Activated CD4-positive, alpha-beta T cell treated with anti-CD3 and anti-CD28 coated beads, Interleukin-2, amount 10 ng/mL, durations not matched to agents 7 days and 5 days (primary cell): ENCODE results near the gene MSRB1. TPM values are rescaled to one million over a fixed set of nuclear protein-coding genes. Genes with fewer than 3 reads are reported as not detected.
"Not testable (repeated sequence)": the region's sequence is repeated elsewhere in the genome, so short reads cannot be mapped to it uniquely, and the experiment has no call there.

ENCODE experiments used
- CTCF ChIA-PET: fragments of 350-600 bp; sonication (Branson Sonifier 250); formaldehyde crosslinking; loops from one replicate; lab custom pipeline; 2021; ENCODE audit warnings: antibody characterized with exemption; lab: Charles Lee
- POLR2A ChIA-PET: fragments of 350-600 bp; sonication (Branson Sonifier 250); formaldehyde crosslinking; loops from one replicate; lab custom pipeline; 2021; ENCODE audit warnings: antibody characterized with exemption; lab: Charles Lee
- DNase-seq: peaks from one replicate; pipeline ENCODE4 v3.0.0-alpha.2; 2020
- H3K27ac Mint-ChIP-seq: one replicate; pipeline ENCODE4 v1.8.0; 2021; ENCODE audit warnings: mild to moderate bottlenecking, moderate library complexity, mixed read lengths
- H3K27me3 Mint-ChIP-seq: one replicate; pipeline ENCODE4 v1.8.0; 2021; ENCODE audit warnings: mixed read lengths
- H3K36me3 Mint-ChIP-seq: one replicate; pipeline ENCODE4 v1.8.0; 2021; ENCODE audit warnings: low read depth, mixed read lengths
- H3K4me1 Mint-ChIP-seq: one replicate; pipeline ENCODE4 v1.8.0; 2021; ENCODE audit warnings: mixed read lengths
- H3K4me3 Mint-ChIP-seq: one replicate; pipeline ENCODE4 v1.8.0; 2021; ENCODE audit warnings: mild to moderate bottlenecking, moderate library complexity, mixed read lengths
- H3K9me3 Mint-ChIP-seq: one replicate; pipeline ENCODE4 v1.8.0; 2021; ENCODE audit warnings: mixed read lengths
- total RNA-seq, 2 experiments: library from RNA; stranded (reverse); gene quantifications; one replicate each; pipeline ENCODE4 v1.2.3, GENCODE V29; 2021

The MSRB1 gene
- total RNA-seq, 2 experiments from 2014 or later: 12.8 to 13.6 TPM

DNA sequence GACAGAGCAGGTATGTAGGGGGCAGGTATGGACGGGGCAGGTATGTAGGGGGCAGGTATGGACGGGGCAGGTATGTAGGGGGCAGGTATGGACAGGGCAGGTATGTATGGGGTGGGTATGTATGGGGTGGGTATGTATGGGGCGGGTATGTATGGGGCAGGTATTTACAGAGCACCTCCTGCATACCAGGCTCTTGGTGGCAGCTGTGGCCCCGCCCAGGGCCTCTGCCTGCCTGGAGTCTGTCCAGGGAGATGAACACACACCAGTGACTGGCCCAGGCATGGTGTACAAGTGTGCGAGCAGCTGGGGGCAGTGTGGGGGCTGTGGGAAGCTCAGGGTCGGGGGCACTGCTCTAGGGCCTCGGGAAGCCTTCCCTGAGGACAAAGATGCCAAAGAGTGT lies 7.0 kb upstream of the MSRB1 start:
- H3K27me3 Mint-ChIP-seq: peaks cover 2% of the 10 kb centered on the region
- ChIA-PET POLR2A (no interaction called here), CTCF (interaction anchor here (1.3 kb wide), 1 partner anchor 9 kb away, joined by 6 read pairs; the partner anchor contains the start of gene NDUFB10)
- no peaks in the 10 kb centered on the region for H3K36me3 Mint-ChIP-seq
- no peak overlapping the region for H3K27ac Mint-ChIP-seq
- H3K4me1 Mint-ChIP-seq: no peaks in the 10 kb centered on the region
- no peak overlapping the region for H3K4me3 Mint-ChIP-seq
- DNase-seq: no peak
- H3K9me3 Mint-ChIP-seq: no peaks in the 10 kb centered on the region

GRCh38 chr16:1949507-1949906 lies 6.5 kb upstream of the MSRB1 start:
- Mint-ChIP-seq H3K36me3 (no peaks in the 10 kb centered on the region), H3K27me3 (peaks cover 2% of the 10 kb centered on the region), H3K4me1 (peaks cover under 1% of the 10 kb centered on the region), H3K27ac (no peak overlapping the region), H3K4me3 (no peak overlapping the region), H3K9me3 (no peaks in the 10 kb centered on the region)
- POLR2A ChIA-PET: no interaction called here
- CTCF ChIA-PET: interaction anchor here (0.6 kb wide), 1 partner anchor 145 kb away, joined by 5 read pairs; no protein-coding TSS in a partner anchor
- DNase-seq: no peak

- Mint-ChIP-seq H3K27me3 (peaks cover 2% of the 10 kb centered on the region), H3K27ac (peak overlapping the region; percentile 25), H3K4me3 (no peak overlapping the region), H3K4me1 (peaks cover 13% of the 10 kb centered on the region), H3K9me3 (no peaks in the 10 kb centered on the region), H3K36me3 (no peaks in the 10 kb centered on the region)
- CTCF ChIA-PET: interaction anchor here (0.6 kb wide), 1 partner anchor 1170 kb away, joined by 4 read pairs; no protein-coding TSS in a partner anchor
- no peak for DNase-seq
- POLR2A ChIA-PET: no interaction called here
Measured at GRCh38 chr16:1947369-1947670, 4.3 kb upstream of the MSRB1 start.

DNA sequence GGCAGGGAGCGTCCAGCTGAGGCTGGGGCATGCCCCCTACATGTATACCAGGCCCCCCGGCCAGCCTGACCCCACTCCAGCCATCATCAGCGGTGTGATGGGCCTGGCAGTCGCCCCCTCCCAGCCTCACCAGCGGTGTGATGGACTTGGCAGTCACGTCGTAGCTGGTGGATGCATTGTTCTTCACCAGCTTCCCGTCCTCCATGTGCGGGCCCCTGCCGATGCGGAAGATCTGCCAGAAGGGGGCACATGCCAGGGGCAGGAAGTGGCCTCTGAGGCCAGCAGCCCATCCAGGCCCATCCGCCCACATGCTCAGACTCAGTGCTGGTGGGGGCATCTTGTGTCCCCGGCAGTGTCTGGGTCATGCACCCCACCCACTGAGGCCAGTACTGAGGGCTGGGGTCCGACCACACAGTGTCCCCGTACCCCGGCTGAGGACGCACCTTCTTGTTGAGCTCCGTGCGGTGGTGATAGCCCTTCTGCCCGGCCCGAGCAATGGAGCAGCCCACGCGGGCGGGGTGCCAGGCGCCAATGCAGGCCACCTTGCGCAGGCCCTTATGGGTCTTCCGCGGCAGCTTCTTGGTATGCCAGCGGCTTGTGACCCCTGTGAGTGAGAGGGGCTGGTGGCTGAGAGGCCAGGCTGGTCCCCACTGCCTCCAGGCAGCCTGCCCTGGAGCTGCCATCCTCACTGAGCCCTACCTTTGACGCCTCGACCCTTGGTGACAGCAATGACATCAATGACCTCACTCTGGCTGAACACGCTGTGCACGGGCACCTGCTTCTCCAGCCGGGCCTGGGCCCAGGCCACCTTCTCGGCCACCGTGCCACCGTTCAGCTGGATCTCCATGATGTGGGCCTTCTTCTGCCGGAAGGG lies 3.7 kb upstream of the MSRB1 start:
- DNase-seq: no peak
- Mint-ChIP-seq H3K9me3 (no peaks in the 10 kb centered on the region), H3K27ac (no peak overlapping the region), H3K4me3 (no peak overlapping the region), H3K36me3 (no peaks in the 10 kb centered on the region), H3K27me3 (no peaks in the 10 kb centered on the region), H3K4me1 (peaks cover 18% of the 10 kb centered on the region)
- ChIA-PET POLR2A (no interaction called here), CTCF (interaction anchor here (0.6 to 0.7 kb wide), 2 partner anchors 13 to 1171 kb away, joined by 4 read pairs; partner anchors contain the start of gene NDUFB10)

DNA sequence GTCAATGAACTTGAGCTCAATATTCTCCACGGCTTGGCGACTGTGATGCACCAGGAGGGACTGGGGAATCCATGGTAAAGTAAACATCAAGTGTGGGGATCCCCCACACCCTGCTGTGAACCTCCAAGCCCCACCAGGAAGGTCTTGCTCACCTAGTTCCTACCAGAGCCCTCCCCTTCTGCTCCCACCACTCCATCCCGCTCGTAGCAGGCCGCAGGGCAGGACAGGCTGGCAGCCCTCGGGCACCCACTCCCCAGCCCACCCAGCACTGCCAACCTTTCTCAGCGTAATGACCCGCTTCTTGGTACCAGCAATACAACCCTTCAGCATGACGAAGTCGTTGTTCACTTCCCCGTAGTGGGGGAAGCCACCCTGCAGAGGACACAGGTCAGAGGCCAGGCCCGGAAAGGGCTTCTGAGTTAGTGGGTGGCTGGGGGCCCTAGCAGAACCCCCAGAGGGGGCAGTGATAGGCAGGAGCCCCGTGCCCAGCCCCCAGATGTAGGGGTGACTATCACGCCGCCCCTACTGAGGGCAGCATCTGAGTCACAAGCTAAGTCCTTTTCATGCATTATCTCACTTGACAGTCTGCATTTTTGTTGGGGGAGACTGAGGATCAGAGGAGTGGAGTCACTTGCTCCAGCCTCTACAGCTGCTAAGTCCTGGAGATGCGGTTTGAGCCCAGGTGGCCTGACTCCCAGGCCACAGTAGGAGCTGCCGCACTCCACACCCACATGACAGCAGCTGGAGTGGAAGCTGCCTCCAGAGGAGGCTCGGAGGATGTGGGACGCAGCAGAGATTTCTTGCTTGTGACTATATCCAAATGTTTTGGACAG lies 2.8 kb upstream of the MSRB1 start:
- CTCF ChIA-PET: interaction anchor here (0.5 kb wide), 1 partner anchor 228 kb away, joined by 4 read pairs; no protein-coding TSS in a partner anchor
- POLR2A ChIA-PET: no interaction called here
- Mint-ChIP-seq H3K4me1 (peaks cover 24% of the 10 kb centered on the region), H3K4me3 (no peak overlapping the region), H3K27ac (no peak overlapping the region), H3K9me3 (no peaks in the 10 kb centered on the region), H3K27me3 (no peaks in the 10 kb centered on the region), H3K36me3 (no peaks in the 10 kb centered on the region)
- DNase-seq: no peak

GRCh38 chr16:1944612-1945199 lies 1.7 kb upstream of the MSRB1 start:
- Mint-ChIP-seq H3K4me3 (peak overlapping the region; percentile 82), H3K27ac (no peak overlapping the region), H3K4me1 (peaks cover 24% of the 10 kb centered on the region), H3K36me3 (no peaks in the 10 kb centered on the region), H3K27me3 (no peaks in the 10 kb centered on the region), H3K9me3 (no peaks in the 10 kb centered on the region)
- POLR2A ChIA-PET: no interaction called here
- no peak for DNase-seq
- CTCF ChIA-PET: interaction anchor here (0.7 to 1.0 kb wide), 2 partner anchors 162 to 577 kb away, joined by 3 to 4 read pairs; partner anchors contain the start of genes NUBP2 and SPSB3

DNA sequence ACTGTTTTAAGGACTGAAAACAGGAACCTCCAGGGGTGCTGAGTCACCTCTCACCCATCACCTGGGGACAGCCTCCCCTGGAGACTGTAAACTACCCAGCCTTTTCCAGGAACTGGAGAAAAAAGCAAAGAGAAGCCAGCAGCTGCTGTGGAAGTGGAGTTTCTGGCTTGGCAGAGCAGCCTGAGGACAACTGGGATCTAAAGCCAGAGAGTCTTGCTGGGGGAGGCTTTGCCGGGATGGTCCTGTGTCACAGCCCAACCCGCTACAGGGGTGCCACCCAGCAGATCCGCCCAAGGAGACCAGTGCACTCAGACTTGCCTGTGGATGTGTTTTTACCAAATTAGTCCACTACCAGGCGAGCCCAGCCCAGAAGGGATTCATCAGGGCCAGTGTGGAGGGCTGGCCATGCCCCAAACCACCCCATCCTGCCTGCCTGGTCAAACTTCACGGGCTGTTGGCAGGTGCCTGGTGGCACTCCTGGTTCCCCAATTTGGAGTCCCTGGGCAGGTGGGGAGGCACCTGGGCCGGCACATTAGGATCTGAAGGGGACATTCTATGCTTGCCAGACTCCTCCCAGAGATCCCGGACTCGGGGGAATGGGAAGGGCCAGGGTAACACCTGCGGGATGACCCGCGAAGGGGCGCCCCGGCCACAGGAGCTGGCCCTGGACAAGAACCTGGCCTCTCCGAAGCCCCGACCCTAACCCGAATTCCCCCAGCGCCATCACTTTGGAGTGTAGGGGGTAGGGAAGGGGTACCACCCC lies 771 bp downstream of the MSRB1 start:
- ChIA-PET POLR2A (no interaction called here), CTCF (interaction anchor here (0.8 kb wide), 2 partner anchors 10 to 26 kb away, joined by 3 read pairs; no protein-coding TSS in a partner anchor)
- H3K36me3 Mint-ChIP-seq: peaks cover 2% of the 10 kb centered on the region
- no peaks in the 10 kb centered on the region for H3K27me3 Mint-ChIP-seq
- peak overlapping the region; percentile 66 for H3K27ac Mint-ChIP-seq
- H3K4me3 Mint-ChIP-seq: peak overlapping the region; percentile 82
- H3K4me1 Mint-ChIP-seq: peaks cover 24% of the 10 kb centered on the region
- DNase-seq: no peak
- no peaks in the 10 kb centered on the region for H3K9me3 Mint-ChIP-seq

GRCh38 chr16:1941162-1942046 lies 1.6 kb downstream of the MSRB1 start:
- Mint-ChIP-seq H3K36me3 (peaks cover 6% of the 10 kb centered on the region), H3K4me1 (peaks cover 24% of the 10 kb centered on the region), H3K4me3 (peak overlapping the region; percentile 82), H3K27ac (peak overlapping the region; percentile 17), H3K9me3 (no peaks in the 10 kb centered on the region), H3K27me3 (no peaks in the 10 kb centered on the region)
- no peak for DNase-seq
- ChIA-PET POLR2A (no interaction called here), CTCF (interaction anchor here (0.8 kb wide), 1 partner anchor 9 kb away, joined by 3 read pairs; no protein-coding TSS in a partner anchor)

- H3K27ac Mint-ChIP-seq: no peak overlapping the region
- CTCF ChIA-PET: interaction anchor here (0.5 to 0.6 kb wide), 3 partner anchors 14 to 324 kb away, joined by 3 read pairs; partner anchors contain the start of gene RPL3L
- H3K9me3 Mint-ChIP-seq: no peaks in the 10 kb centered on the region
- peaks cover 24% of the 10 kb centered on the region for H3K4me1 Mint-ChIP-seq
- H3K27me3 Mint-ChIP-seq: no peaks in the 10 kb centered on the region
- POLR2A ChIA-PET: no interaction called here
- no peak overlapping the region for H3K4me3 Mint-ChIP-seq
- peaks cover 6% of the 10 kb centered on the region for H3K36me3 Mint-ChIP-seq
- no peak for DNase-seq
Measured at GRCh38 chr16:1940273-1941161, 2.5 kb downstream of the MSRB1 start.

- H3K36me3 Mint-ChIP-seq, DNase-seq, H3K9me3 Mint-ChIP-seq, H3K4me3 Mint-ChIP-seq, H3K27me3 Mint-ChIP-seq, POLR2A ChIA-PET, H3K27ac Mint-ChIP-seq: not testable (repeated sequence)
- peaks cover 24% of the 10 kb centered on the region for H3K4me1 Mint-ChIP-seq
- CTCF ChIA-PET: interaction anchor here (0.6 kb wide), 2 partner anchors 15 to 323 kb away, joined by 3 read pairs; partner anchors contain the start of gene RPL3L
Measured at GRCh38 chr16:1939833-1940232, 3.2 kb downstream of the MSRB1 start.
